Gastrocnemius medialis (tissue), 4 donors: ENCODE data around the gene NPTN. TPM values are rescaled to one million over a fixed set of nuclear protein-coding genes. Genes with fewer than 3 reads are reported as not detected.
A peak's percentile ranks its signal among the peaks of the same experiment; 100 is the strongest.

Source experiments
- ATAC-seq, 2 donors: fragments of 150-250 bp; one replicate each; pipeline ENCODE4 v1.9.1; 2016
- DNase-seq, 2 donors: peaks; one replicate each; pipeline ENCODE4 v3.0.0-alpha.2; 2019
- H3K27ac ChIP-seq, 4 donors: fragments of 200-600 bp; sonication (generic); 1 replicate in 1 of 4; 2 replicates in 3 of 4; pipeline ENCODE4 v1.5.1; 2016 to 2018; ENCODE audit warnings: mild to moderate bottlenecking in 2 of 4, moderate library complexity in 1 of 4
- H3K27me3 ChIP-seq, 3 donors: fragments of 200-600 bp; sonication (generic) in 2 of 3; 1 replicate in 1 of 3; 2 replicates in 2 of 3; pipeline versions ENCODE4 v1.5.1 to v1.6.0; 2016 to 2019; ENCODE audit warnings: mild to moderate bottlenecking in 1 of 3, moderate library complexity in 1 of 3
- H3K36me3 ChIP-seq, 2 donors: fragments of 200-600 bp; sonication (generic) in 1 of 2; one replicate each; pipeline ENCODE4 v1.5.1; 2017 to 2018
- H3K4me1 ChIP-seq, 2 donors: fragments of 200-600 bp; sonication (generic) in 1 of 2; one replicate each; pipeline ENCODE4 v1.5.1; 2016 to 2017; ENCODE audit warnings: mild to moderate bottlenecking in 2 of 2
- H3K4me3 ChIP-seq, 4 donors: fragments of 200-600 bp; sonication (generic) in 3 of 4; 1 replicate in 1 of 4; 2 replicates in 3 of 4; pipeline ENCODE4 v1.5.1; 2016 to 2019; ENCODE audit warnings: mild to moderate bottlenecking in 2 of 4
- H3K9me3 ChIP-seq, 3 donors: fragments of 200-600 bp; sonication (generic) in 2 of 3; 1 replicate in 1 of 3; 2 replicates in 2 of 3; pipeline ENCODE4 v1.5.1; 2016 to 2019
- CTCF ChIP-seq, 5 experiments: fragments of 450-650 bp in 3 of 5; fragments of 200-600 bp in 2 of 5; sonication (generic) in 2 of 5; IDR thresholded peaks in 4 of 5; conservative IDR thresholded peaks in 1 of 5; 1 replicate in 4 of 5; 2 replicates in 1 of 5; pipeline ENCODE4 v1.5.1; 2016 to 2019; ENCODE audit warnings: antibody characterized with exemption in 5 of 5, mild to moderate bottlenecking in 3 of 5, moderate library complexity in 3 of 5
- POLR2A ChIP-seq, 2 donors: fragments of 450-650 bp; IDR thresholded peaks; one replicate each; pipeline ENCODE4 v1.6.1; 2017; ENCODE audit warnings: antibody characterized with exemption in 2 of 2, mild to moderate bottlenecking in 2 of 2, moderate library complexity in 2 of 2
- in situ Hi-C, 4 donors: fragments of 200-750 bp; cut with MboI; loops; one replicate each; pipeline versions ENCODE4 v1.15.0 to v1.8.0; 2017; ENCODE audit warnings: low sequenced_read_pairs in 4 of 4
- intact Hi-C: fragments of 100-400 bp; cut with DNase I; formaldehyde crosslinking; loops from one replicate; pipeline ENCODE4 v1.15.1; 2023; ENCODE audit warnings: low total_unique reads
- total RNA-seq, 4 donors: library from RNA; depleted of rRNA; stranded (reverse); fragments of >200 nt; gene quantifications; one replicate each; pipeline versions ENCODE4 v1.1.0 to v1.2.3, GENCODE V29; 2016

The NPTN gene
- total RNA-seq, 4 donors from 2014 or later: 26.5 to 32.9 (median 29.7) TPM

DNA sequence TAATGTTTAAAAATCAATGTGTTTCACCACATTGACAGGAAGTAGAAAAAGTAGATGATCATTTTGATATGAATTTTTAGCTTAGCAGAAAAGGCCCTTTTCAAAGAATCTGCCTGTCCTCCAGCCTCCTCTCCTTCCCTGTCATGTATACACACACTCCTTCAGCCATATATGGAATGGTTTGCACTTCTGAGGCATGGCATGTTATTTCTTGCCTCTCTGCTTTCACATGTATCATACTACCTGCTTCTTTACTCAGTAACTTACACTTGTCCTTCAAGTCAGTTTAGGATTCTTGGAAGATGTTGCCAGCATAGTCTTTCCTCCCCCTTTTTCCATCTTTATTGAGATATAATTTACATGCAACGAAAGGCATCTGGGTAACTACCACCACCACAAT lies 111.2 kb downstream of the NPTN start:
- in situ Hi-C loops (no loop called here), intact Hi-C loops (no loop called here)
- ATAC-seq (no peak), DNase-seq (no peak)
- Histone ChIP-seq H3K27me3 (no peaks in the 10 kb centered on the region), H3K27ac (no peak overlapping the region), H3K4me3 (no peak overlapping the region), H3K9me3 (no peaks in the 10 kb centered on the region), H3K36me3 (no peaks in the 10 kb centered on the region), H3K4me1 (peaks cover 0 to 9% of the 10 kb centered on the region in 2 donors)
- TF ChIP-seq CTCF (IDR thresholded peaks at IDR 0.05 in 4 of 5, conservative IDR thresholded peaks at IDR 0.05 in 1 of 5): no peak
- no peak for TF ChIP-seq POLR2A (IDR thresholded peaks at IDR 0.05)

DNA sequence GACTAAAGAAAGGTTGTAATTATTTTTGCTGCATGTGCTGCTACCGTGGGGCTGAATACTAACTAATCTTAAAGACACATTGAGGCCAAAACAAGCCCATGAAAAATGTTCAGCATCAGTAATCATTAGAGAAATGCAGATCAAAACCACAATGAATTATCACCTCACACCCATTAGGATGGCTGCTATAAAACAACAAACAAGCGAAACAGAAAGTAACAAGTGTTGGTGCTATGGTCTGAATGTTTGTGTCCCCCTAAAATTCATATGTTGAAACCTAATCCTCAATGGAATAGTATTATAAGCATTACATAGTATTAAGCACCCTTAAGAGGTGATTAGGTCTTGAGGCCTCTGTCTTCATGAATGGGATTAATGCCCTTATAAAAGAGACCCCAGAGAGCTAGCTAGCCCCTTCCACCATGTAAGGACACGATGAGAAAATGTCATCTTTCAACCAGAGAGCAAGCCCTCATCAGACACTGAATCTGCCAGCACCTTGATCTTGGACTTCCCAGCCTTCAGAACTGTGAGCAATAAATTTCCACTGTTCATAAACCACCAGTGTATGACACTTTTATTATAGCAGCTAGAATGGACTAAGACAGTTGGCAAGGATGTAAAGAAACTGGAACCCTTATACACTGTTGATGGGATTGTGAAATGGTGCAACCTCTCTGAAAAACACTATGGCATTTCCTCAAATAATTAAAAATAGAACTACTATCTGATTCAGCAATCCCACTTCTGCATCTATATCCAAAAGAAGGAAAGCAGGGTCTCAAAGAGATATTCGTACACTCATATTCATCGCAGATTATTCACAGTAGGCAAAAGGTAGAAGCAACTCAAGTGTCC lies 114.1 kb downstream of the NPTN start:
- ATAC-seq (no peak), DNase-seq (no peak)
- in situ Hi-C loops: no loop called here
- H3K4me1 ChIP-seq: peaks cover 0 to 9% of the 10 kb centered on the region in 2 donors
- H3K36me3 ChIP-seq: no peaks in the 10 kb centered on the region
- H3K27ac ChIP-seq: no peak overlapping the region
- H3K4me3 ChIP-seq: no peak overlapping the region
- H3K27me3 ChIP-seq: no peaks in the 10 kb centered on the region
- H3K9me3 ChIP-seq: no peaks in the 10 kb centered on the region
- TF ChIP-seq POLR2A (IDR thresholded peaks at IDR 0.05) (no peak), CTCF (IDR thresholded peaks at IDR 0.05 in 4 of 5, conservative IDR thresholded peaks at IDR 0.05 in 1 of 5) (no peak)
- intact Hi-C loops: no loop called here

GRCh38 chr15:73518180-73518862 lies 114.9 kb downstream of the NPTN start:
- peak in 1 of 2 donors; percentile 6 for DNase-seq
- H3K27ac ChIP-seq: no peak overlapping the region
- peaks cover 0 to 9% of the 10 kb centered on the region in 2 donors for H3K4me1 ChIP-seq
- in situ Hi-C loops: no loop called here
- no peaks in the 10 kb centered on the region for H3K27me3 ChIP-seq
- H3K36me3 ChIP-seq: no peaks in the 10 kb centered on the region
- no peak for TF ChIP-seq CTCF (IDR thresholded peaks at IDR 0.05 in 4 of 5, conservative IDR thresholded peaks at IDR 0.05 in 1 of 5)
- no peak for TF ChIP-seq POLR2A (IDR thresholded peaks at IDR 0.05)
- H3K9me3 ChIP-seq: no peaks in the 10 kb centered on the region
- ATAC-seq: peak in 1 of 2 donors; percentile 47
- intact Hi-C loops: no loop called here
- no peak overlapping the region for H3K4me3 ChIP-seq

DNA sequence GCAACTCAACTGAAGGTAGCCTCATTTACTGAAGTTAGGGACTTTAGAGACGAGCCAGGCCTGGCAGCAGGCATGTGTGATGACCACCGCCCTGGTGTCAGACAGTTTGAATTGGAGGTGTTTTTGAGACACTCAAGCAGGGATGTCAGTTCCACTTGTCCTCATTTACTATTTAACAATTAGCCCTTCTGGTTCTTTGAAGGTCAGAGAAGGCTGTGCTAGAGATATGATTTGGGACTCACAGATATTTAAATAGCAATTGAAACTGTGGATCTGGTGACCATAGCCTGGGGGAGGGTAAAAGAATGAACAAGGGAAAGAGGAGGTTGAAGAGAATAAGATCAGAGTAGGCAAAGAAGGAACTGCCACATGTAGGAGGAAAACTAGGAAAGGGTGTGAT lies 115.6 kb downstream of the NPTN start:
- intact Hi-C loops: no loop called here
- ATAC-seq: no peak
- H3K27ac ChIP-seq: no peak overlapping the region
- no peak for DNase-seq
- in situ Hi-C loops: no loop called here
- H3K4me1 ChIP-seq: peaks cover 0 to 9% of the 10 kb centered on the region in 2 donors
- H3K36me3 ChIP-seq: no peaks in the 10 kb centered on the region
- TF ChIP-seq POLR2A (IDR thresholded peaks at IDR 0.05) (no peak), CTCF (IDR thresholded peaks at IDR 0.05 in 4 of 5, conservative IDR thresholded peaks at IDR 0.05 in 1 of 5) (no peak)
- no peaks in the 10 kb centered on the region for H3K27me3 ChIP-seq
- no peak overlapping the region for H3K4me3 ChIP-seq
- H3K9me3 ChIP-seq: no peaks in the 10 kb centered on the region
